K562 (cell line): Measurements from ENCODE around the gene TMEM86B. TPM values are rescaled to one million over a fixed set of nuclear protein-coding genes. Genes with fewer than 3 reads are reported as not detected.

Experiments
- ATAC-seq: fragments of 200-7000 bp; cut with Tn5 transposase; 3 replicates; pipeline ENCODE4 v1.9.1; 2020; ENCODE audit warnings: moderate library complexity
- BruUV-seq: library from RNA; stranded (reverse); fragments of 400-500 nt; replicated peaks from 2 replicates; lab custom pipeline; 2021; lab: Mats Ljungman, UMichigan
- CTCF ChIA-PET: fragments of 300-600 bp; formaldehyde crosslinking; extraction: SDS; loops from one replicate; lab custom pipeline; 2021; ENCODE audit warnings: low intra/inter-chr PET ratio; lab: Yijun Ruan, JAX
- POLR2A ChIA-PET: fragments of 300-600, 350-650 bp; sonication (Branson Sonifier 250); formaldehyde crosslinking; extraction: SDS; loops from one replicate; lab custom pipeline; 2021; ENCODE audit warnings: antibody characterized with exemption, inconsistent platforms; lab: Yijun Ruan, JAX
- DNase-seq, 4 experiments: peaks; one replicate each; pipeline versions ENCODE4 v3.0.0 to v3.0.0-alpha.2; 2011 to 2018; ENCODE audit warnings: low spot score in 3 of 4, mixed read lengths in 3 of 4; ENCODE audit errors: extremely low read depth in 1 of 4
- FAIRE-seq: peaks from 2 replicates; lab custom pipeline; 2011; peaks lifted over from hg19 to GRCh38; lab: Jason Lieb, UNC
- H2AFZ ChIP-seq: 2 replicates; pipeline ENCODE4 v1.6.0; 2011; ENCODE audit warnings: low read depth, low read length, control low read depth, inconsistent platforms
- H3K27ac ChIP-seq: fragments of 200-600 bp; 3 replicates; pipeline ENCODE4 v1.8.0; 2011; ENCODE audit warnings: low read depth, mild to moderate bottlenecking, control low read depth, inconsistent platforms, low read length, moderate library complexity, mixed read lengths; ENCODE audit errors: extremely low read depth
- H3K27me3 ChIP-seq, 2 experiments: fragments of 300-600 bp in 1 of 2; 2 replicates in 1 of 2; 3 replicates in 1 of 2; pipeline versions ENCODE4 v1.6.0 to v1.8.0; 2011; ENCODE audit warnings: inconsistent platforms in 2 of 2, low read length in 2 of 2, mild to moderate bottlenecking in 1 of 2, mixed read lengths in 1 of 2, moderate library complexity in 1 of 2; ENCODE audit not compliant: control insufficient read depth in 2 of 2, insufficient read depth in 2 of 2
- H3K36me3 ChIP-seq: fragments of 300-600 bp; 3 replicates; pipeline ENCODE4 v1.8.0; 2011; ENCODE audit warnings: mild to moderate bottlenecking, low read length, inconsistent platforms; ENCODE audit not compliant: control insufficient read depth, insufficient read depth
- H3K4me1 ChIP-seq, 2 experiments: fragments of 200-600 bp in 1 of 2; replicated peaks in 1 of 2; 2 replicates in 1 of 2; 3 replicates in 1 of 2; pipeline versions ENCODE4 v1.5.1 to v1.8.0; 2011; ENCODE audit warnings: inconsistent platforms in 2 of 2, low read length in 2 of 2, mild to moderate bottlenecking in 1 of 2, mixed read lengths in 1 of 2, moderate library complexity in 1 of 2; ENCODE audit not compliant: control insufficient read depth in 2 of 2, insufficient read depth in 2 of 2
- H3K4me2 ChIP-seq: 2 replicates; pipeline ENCODE4 v1.6.1; 2011; ENCODE audit warnings: low read length, control low read depth, inconsistent platforms, mixed read lengths; ENCODE audit not compliant: insufficient read depth
- H3K4me3 ChIP-seq: fragments of 200-600 bp; sonication (generic), shearing (Covaris generic); 2 replicates; pipeline ENCODE4 v1.5.1; 2016; ENCODE audit warnings: control low read depth, inconsistent platforms
- H3K79me2 ChIP-seq: fragments of 200-600 bp; 3 replicates; pipeline ENCODE4 v1.8.0; 2011; ENCODE audit warnings: low read length, inconsistent platforms; ENCODE audit not compliant: control insufficient read depth, insufficient read depth
- H3K9ac ChIP-seq, 2 experiments: 2 replicates each; pipeline versions ENCODE4 v1.6.0 to v1.6.1; 2011; ENCODE audit warnings: low read depth in 2 of 2, low read length in 2 of 2, control low read depth in 1 of 2, inconsistent platforms in 1 of 2, mild to moderate bottlenecking in 1 of 2, mixed read lengths in 1 of 2; ENCODE audit not compliant: insufficient read depth in 1 of 2
- H3K9me1 ChIP-seq: one replicate; pipeline ENCODE4 v1.6.0; 2011; ENCODE audit warnings: inconsistent platforms, mild to moderate bottlenecking, low read length, moderate library complexity; ENCODE audit not compliant: control insufficient read depth, insufficient read depth
- H3K9me3 ChIP-seq: replicated peaks from 2 replicates; pipeline ENCODE4 v1.5.1; 2011; ENCODE audit warnings: low read depth, low read length, inconsistent platforms; ENCODE audit not compliant: control insufficient read depth, insufficient read depth
- H4K20me1 ChIP-seq: replicated peaks from 2 replicates; pipeline ENCODE4 v1.6.1; 2011; ENCODE audit warnings: low read length, inconsistent platforms, mixed read lengths; ENCODE audit not compliant: control insufficient read depth, insufficient read depth
- C11orf30 ChIP-seq: fragments of 450-650 bp; IDR thresholded peaks from 2 replicates; pipeline ENCODE4 v1.6.1; 2016; ENCODE audit warnings: low read depth, mild to moderate bottlenecking
- KLF13 ChIP-seq: fragments of 450-650 bp; IDR thresholded peaks from 2 replicates; pipeline ENCODE4 v1.6.1; 2016; ENCODE audit warnings: missing genetic modification characterization, low read depth, mild to moderate bottlenecking, missing compliant biosample characterization, moderate library complexity, borderline replicate concordance
- NR1H2 ChIP-seq: sonication (generic); formaldehyde crosslinking; IDR thresholded peaks from 2 replicates; pipeline ENCODE4 v1.4.0; 2020; ENCODE audit warnings: mild to moderate bottlenecking, missing genetic modification reagents
- NR3C1 ChIP-seq: sonication (generic); formaldehyde crosslinking; IDR thresholded peaks from 2 replicates; pipeline ENCODE4 v1.8.1; 2022; ENCODE audit warnings: missing genetic modification reagents
- POLR2AphosphoS5 ChIP-seq: IDR thresholded peaks from 2 replicates; pipeline ENCODE4 v1.6.1; 2011; ENCODE audit warnings: mild to moderate bottlenecking, low read depth, low read length, moderate library complexity; ENCODE audit not compliant: control insufficient read depth, insufficient read depth
- POLR2G ChIP-seq: fragments of 200-400 bp; formaldehyde crosslinking; IDR thresholded peaks from 2 replicates; pipeline ENCODE4 v1.6.1; 2017; ENCODE audit warnings: low read depth, mild to moderate bottlenecking, antibody characterized with exemption, low read length, moderate library complexity
- SMAD4 ChIP-seq: fragments of 250-450 bp; sonication (Bioruptor Pico); conservative IDR thresholded peaks from 2 replicates; pipeline ENCODE4 v1.8.0; 2021; ENCODE audit warnings: inconsistent platforms, mild to moderate bottlenecking, moderate library complexity
- SMARCA5 ChIP-seq: fragments of 450-650 bp; IDR thresholded peaks from 2 replicates; pipeline ENCODE4 v1.6.1; 2016
- SRSF1 ChIP-seq: fragments of 200-400 bp; formaldehyde crosslinking; IDR thresholded peaks from 2 replicates; pipeline ENCODE4 v1.6.1; 2017; ENCODE audit warnings: mild to moderate bottlenecking, low read depth, low read length, moderate library complexity
- YY1 ChIP-seq, 3 experiments: IDR thresholded peaks; 2 replicates each; pipeline ENCODE4 v1.6.1; 2011; ENCODE audit warnings: low read length in 2 of 3, mild to moderate bottlenecking in 2 of 3, moderate library complexity in 2 of 3, borderline replicate concordance in 1 of 3, control low read depth in 1 of 3, low read depth in 1 of 3; ENCODE audit not compliant: insufficient read depth in 3 of 3, insufficient replicate concordance in 2 of 3, control insufficient read depth in 1 of 3, insufficient read length in 1 of 3; ENCODE audit errors: extremely low read depth in 1 of 3
- ZNF224 ChIP-seq: sonication (generic); formaldehyde crosslinking; IDR thresholded peaks from 2 replicates; pipeline ENCODE4 v1.8.0; 2022; ENCODE audit warnings: mild to moderate bottlenecking, missing genetic modification reagents
- ZNF274 ChIP-seq: IDR thresholded peaks from 2 replicates; pipeline ENCODE4 v1.6.1; 2011; ENCODE audit warnings: low read depth, mild to moderate bottlenecking, low read length, moderate library complexity, borderline replicate concordance
- WGBS: fragments of 100-300 bp; shearing (Covaris generic); methylation state at CpG from one replicate; pipeline ENCODE4 v1.1.6; 2016; ENCODE audit warnings: low coverage, mixed read lengths; ENCODE audit not compliant: insufficient coverage; ENCODE audit errors: missing lambda C conversion rate; 5-methylcytosine and 5-hydroxymethylcytosine counted together
- in situ Hi-C: fragments of 300-500 bp; cut with MboI; formaldehyde crosslinking; loops from 4 replicates; pipeline ENCODE4 v1.15.0; 2018; ENCODE audit warnings: inconsistent platforms, mixed read lengths
- intact Hi-C: fragments of 100-400 bp; cut with micrococcal nuclease; formaldehyde crosslinking; loops from 2 replicates; pipeline ENCODE4 v1.14.2; 2022
- polyA plus RNA-seq, 8 experiments: library from polyadenylated mRNA; depleted of rRNA in 4 of 8; stranded (reverse) in 5 of 8; unstranded in 3 of 8; fragments of >200 nt; fragmentation: Nextera tagmentation in 2 of 8; fragmentation: Illumina TruSeq in 1 of 8; extraction: Ambion mirVana in 2 of 8; extraction: Trizol in 1 of 8; gene quantifications; 2 replicates each; pipeline versions ENCODE4 v1.2.1 to v1.2.3, GENCODE V29; 2011 to 2014; ENCODE audit warnings: inconsistent platforms in 1 of 8, missing spikeins in 1 of 8
- total RNA-seq, 7 experiments: library from RNA; depleted of rRNA in 6 of 7; stranded (reverse); fragments of >200 nt in 6 of 7; fragmentation: Illumina TruSeq in 2 of 7; extraction: Trizol in 2 of 7; gene quantifications; 2 replicates each; pipeline versions ENCODE4 v1.2.1 to v1.2.3, GENCODE V29; 2011 to 2021; ENCODE audit warnings: low replicate concordance in 1 of 7
- TF ChIP-seq, protein P1 (sequence below), 2 experiments: fragments of 450-650 bp; IDR thresholded peaks; 2 replicates each; pipeline ENCODE4 v1.6.1; 2018; ENCODE audit warnings: mild to moderate bottlenecking in 2 of 2, low read depth in 1 of 2; ENCODE audit not compliant: partially characterized antibody in 2 of 2

TMEM86B gene
- total and polyA plus RNA-seq, 9 of the 15 experiments (the other 6 are each of a cell fraction or from before 2014, with no cell fraction given) = 0.28 to 7.9 (median 2.1) TPM

DNA sequence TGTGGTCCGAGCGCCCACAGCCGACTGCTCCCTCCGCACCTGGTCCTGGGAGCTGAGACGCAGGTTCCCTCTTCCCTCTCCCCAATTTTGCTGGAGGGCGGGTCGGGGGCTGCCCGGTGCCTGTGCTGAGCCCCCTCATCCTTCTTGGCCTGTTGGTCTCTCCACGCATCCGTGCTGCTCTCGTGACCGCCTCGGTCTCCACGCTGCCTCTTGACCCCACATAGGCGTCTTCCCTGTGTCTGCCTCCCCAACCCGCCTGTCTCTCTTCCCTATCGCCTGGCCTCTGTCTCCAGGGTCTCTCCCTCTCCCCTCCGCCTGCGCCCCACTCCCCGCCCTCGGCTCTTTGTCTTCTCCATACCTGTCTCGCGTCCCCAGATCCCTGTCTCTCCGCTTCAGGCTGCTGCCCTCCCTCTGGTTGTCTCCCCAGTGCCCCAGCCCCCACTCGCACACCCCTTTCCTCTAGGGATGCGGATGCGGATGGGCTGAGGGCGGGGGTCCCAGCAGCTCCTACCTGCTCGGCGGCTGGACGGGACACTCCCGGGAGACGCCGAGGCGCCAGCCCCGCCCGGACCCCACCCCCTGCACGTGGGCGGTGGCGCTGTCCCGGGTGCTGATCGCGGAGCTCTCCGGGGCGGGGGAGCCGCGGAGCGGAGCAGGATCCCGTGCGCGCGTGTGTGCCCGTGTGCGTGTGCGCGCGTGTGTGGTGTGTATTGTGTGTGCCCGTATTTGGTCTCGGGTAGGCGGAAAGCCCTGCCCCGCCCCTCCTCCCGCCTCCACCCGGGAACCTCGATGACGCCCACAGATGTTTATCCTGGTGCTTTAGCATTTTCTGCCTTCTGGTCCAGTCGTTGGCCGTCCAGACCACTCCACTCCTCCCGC lies 48.7 kb downstream of the TMEM86B start, which contains the start of gene SYT5:
Gene SYT5, minus strand, starts transcription at position 684 of the 879 bp plus-strand sequence. CDS start 1,248 bp downstream, outside the sequence.
- intact Hi-C loops = loop anchor here (2.0 kb wide), 1 partner anchor 37 kb away; no protein-coding TSS in a partner anchor
- ChIA-PET POLR2A (interaction anchor here (0.6 to 1.3 kb wide), 7 partner anchors 9 to 219 kb away, joined by 3 to 4 read pairs (median 3); partner anchors contain the start of gene PTPRH), CTCF (interaction anchor here (0.6 kb wide), 1 partner anchor 325 kb away, joined by 3 read pairs; no protein-coding TSS in a partner anchor)
- Histone ChIP-seq H3K9ac (peak within 1 kb of the TSS in 1 of 2 experiments; percentile 63; a peak in 2 of 4 replicates), H3K9me3 (no peaks in the 10 kb centered on the region), H3K36me3 (no peaks in the 10 kb centered on the region), H3K79me2 (no peaks in the 10 kb centered on the region; the same call in 2 of the 3 replicates), H3K4me2 (peak within 1 kb of the TSS; percentile 76), H3K27ac (no peak within 1 kb of the TSS), H3K4me3 (peak within 1 kb of the TSS; percentile 35), H3K4me1 (peaks cover 29 to 37% of the 10 kb centered on the region in 2 experiments), H3K27me3 (no peaks in the 10 kb centered on the region), H2AFZ (peak within 1 kb of the TSS; percentile 18), H3K9me1 (no peaks in the 10 kb centered on the region), H4K20me1 (peaks cover 15% of the 10 kb centered on the region)
- BruUV-seq = no TSS peak
- ATAC-seq (peak; percentile 85), FAIRE-seq (no peak), DNase-seq (peak; percentile 76 to 93 (median 90))
- in situ Hi-C loops = no loop called here
- WGBS = 2% methylated on average over 45 of the region's 68 CpGs
- peak; percentile 40 for TF ChIP-seq POLR2G
- TF ChIP-seq KLF13 (tag) = peak; percentile 67; the same call in 1 of the 2 replicates
- TF ChIP-seq NR1H2 (CRISPR knock-in tag) = peak; percentile 81; the same call in 1 of the 2 replicates
- TF ChIP-seq, protein P1, sequence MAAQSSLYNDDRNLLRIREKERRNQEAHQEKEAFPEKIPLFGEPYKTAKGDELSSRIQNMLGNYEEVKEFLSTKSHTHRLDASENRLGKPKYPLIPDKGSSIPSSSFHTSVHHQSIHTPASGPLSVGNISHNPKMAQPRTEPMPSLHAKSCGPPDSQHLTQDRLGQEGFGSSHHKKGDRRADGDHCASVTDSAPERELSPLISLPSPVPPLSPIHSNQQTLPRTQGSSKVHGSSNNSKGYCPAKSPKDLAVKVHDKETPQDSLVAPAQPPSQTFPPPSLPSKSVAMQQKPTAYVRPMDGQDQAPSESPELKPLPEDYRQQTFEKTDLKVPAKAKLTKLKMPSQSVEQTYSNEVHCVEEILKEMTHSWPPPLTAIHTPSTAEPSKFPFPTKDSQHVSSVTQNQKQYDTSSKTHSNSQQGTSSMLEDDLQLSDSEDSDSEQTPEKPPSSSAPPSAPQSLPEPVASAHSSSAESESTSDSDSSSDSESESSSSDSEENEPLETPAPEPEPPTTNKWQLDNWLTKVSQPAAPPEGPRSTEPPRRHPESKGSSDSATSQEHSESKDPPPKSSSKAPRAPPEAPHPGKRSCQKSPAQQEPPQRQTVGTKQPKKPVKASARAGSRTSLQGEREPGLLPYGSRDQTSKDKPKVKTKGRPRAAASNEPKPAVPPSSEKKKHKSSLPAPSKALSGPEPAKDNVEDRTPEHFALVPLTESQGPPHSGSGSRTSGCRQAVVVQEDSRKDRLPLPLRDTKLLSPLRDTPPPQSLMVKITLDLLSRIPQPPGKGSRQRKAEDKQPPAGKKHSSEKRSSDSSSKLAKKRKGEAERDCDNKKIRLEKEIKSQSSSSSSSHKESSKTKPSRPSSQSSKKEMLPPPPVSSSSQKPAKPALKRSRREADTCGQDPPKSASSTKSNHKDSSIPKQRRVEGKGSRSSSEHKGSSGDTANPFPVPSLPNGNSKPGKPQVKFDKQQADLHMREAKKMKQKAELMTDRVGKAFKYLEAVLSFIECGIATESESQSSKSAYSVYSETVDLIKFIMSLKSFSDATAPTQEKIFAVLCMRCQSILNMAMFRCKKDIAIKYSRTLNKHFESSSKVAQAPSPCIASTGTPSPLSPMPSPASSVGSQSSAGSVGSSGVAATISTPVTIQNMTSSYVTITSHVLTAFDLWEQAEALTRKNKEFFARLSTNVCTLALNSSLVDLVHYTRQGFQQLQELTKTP (IDR thresholded peaks at IDR 0.05; ENCODE audit: low read depth in 1 of 2, partially characterized antibody in 2 of 2) = peak in 1 of 2 experiments; percentile 79
- TF ChIP-seq ZNF274 = no peak
- no peak for TF ChIP-seq SRSF1
- no peak for TF ChIP-seq YY1 (IDR thresholded peaks at IDR 0.05; ENCODE audit: borderline replicate concordance in 1 of 3, control insufficient read depth in 1 of 3, extremely low read depth in 1 of 3, insufficient read depth in 3 of 3, insufficient read length in 1 of 3, insufficient replicate concordance in 2 of 3, low read depth in 1 of 3, low read length in 2 of 3)
- TF ChIP-seq SMARCA5 = no peak
- no peak for TF ChIP-seq C11orf30
- peak; percentile 87 for TF ChIP-seq ZNF224 (CRISPR knock-in tag)
- TF ChIP-seq POLR2AphosphoS5 = no peak
- peak; percentile 77 for TF ChIP-seq SMAD4
- TF ChIP-seq NR3C1 (CRISPR knock-in tag) = peak; percentile 96
